ENCODE data around the gene KMT2D. TPM values are rescaled to one million over a fixed set of nuclear protein-coding genes. Genes with fewer than 3 reads are reported as not detected.
"Not testable (repeated sequence)": the region's sequence is repeated elsewhere in the genome, so short reads cannot be mapped to it uniquely, and the experiment has no call there.

Gene KMT2D
- total RNA-seq, 1 experiment from 2014 or later: 10.7 TPM

DNA sequence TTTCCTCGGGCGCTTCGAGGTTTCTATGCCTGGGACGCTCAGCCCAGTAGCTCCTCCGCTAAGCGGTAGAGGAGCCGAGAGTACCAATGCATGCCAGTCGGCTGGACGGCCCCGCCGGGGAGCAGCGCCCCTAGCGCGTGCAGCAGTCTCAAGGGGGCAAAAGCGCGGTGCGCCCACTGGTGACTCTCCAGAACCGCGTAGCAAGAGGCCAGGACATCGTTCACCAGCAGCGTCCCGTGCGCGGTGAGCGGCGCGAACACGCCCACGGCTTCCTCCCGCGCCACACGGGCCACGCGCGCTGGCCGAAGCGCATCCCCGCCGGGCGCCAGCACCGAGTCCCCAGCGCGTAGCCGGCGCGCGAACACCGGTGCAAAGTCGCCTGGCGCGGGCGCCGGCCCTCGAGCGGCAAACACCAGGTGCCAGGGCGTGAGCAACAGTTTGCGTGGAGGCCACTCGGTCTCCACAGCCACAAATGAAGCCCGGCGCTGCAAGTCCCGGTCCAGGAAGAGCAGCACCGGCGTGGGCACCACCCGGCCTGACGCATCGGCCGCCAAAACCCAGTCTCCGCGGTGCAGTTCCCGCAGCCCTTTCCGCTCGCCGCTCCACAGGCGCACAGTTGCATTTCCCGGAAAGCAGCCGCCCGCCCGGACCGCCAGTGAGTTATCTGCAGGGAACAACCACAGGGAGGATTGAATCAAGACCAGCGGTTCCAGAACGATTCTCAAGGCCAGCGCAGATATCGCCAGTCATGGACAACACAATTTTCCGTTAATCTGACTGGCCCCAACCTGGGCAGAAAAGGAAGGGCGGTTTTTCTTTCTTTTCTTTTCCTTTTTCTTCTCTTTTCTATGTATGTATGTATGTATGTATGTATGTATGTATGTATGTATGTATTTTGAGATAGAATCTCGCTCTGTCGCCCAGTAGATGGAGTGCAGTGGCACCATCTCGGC, 29.5 kb upstream of the KMT2D start:
- no peak for DNase-seq (ENCODE audit: low read depth)
- in situ Hi-C loops (cut with HindIII; ENCODE audit: low pct_unique_long_range_greater_than_20kb, low sequenced_read_pairs): no loop called here

DNA sequence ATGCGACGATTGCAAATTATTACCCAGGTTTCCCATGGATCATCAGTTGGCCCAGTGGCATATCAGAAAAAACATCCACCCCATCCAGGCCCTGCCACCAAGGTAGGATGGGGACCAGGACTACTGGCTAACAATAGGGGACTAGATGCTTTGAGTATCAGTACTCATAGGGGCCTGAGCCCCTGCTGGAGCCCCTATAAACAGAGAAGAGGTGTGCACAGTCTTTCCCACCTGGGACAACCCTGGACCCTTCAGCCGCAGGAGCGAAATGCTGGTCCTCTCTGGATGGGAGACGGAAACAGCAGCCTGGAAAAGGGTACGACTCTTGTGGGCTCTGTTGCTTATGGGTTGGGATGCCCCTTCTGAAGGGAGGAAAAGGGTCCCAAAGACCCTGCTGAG, 28.3 kb upstream of the KMT2D start:
- in situ Hi-C loops (cut with HindIII; ENCODE audit: low pct_unique_long_range_greater_than_20kb, low sequenced_read_pairs): no loop called here
- DNase-seq (ENCODE audit: low read depth): no peak

DNA sequence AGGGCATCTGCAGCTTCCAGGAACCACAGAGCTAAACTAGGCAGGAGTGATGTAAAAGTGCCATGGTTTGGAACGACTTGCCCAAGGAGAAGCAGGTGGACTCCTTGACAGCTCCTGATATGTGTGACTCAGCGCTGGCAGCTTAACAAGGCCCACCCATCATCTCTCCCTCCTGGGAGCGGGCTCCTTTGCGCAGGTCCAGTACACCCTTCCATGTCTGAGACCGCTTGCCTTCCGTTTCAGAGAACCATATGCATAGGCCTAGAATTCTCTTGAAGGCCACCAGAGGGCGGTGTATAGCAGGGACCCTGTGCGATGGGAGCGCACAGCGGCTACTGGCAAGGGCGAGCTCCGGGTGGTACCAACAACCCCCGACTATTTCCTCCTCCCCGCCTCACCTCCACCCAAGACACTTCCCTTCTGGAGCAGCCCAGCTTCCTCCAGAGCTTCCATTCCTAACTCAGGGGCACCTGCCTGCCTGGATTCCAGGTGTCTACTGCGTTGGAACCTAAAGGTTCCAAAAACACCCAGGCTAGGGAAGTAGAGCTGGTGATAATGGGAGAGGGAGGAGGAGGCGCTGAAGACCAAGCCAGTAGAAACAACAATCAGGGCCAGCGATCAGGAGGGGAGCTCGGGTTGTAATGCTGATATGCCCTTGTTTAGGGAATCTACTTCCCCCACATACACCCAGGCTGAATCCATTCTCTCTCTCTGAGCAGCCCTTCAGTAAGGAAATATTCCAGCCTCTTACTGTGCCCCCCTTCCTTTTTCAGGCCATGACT, 27.7 kb upstream of the KMT2D start:
- in situ Hi-C loops (cut with HindIII; ENCODE audit: low pct_unique_long_range_greater_than_20kb, low sequenced_read_pairs): no loop called here

DNA sequence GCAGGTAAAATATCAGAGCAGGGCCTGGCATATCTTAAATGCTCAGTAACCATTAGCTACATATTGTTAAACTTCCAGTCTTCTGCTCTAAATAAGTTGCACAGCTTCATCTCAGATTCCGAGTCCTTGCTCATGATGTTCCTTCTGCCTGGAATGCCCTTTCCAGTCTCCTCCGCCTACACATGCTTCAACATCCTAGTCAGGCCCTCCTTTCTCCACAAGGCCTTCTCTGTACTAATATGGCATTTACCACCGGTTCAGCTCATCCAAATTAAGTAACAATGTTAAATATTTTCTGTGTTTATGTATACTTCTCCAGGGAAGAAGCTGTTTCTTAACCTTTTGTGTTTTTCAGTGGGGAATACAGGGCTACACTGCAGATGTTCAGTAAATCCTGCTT, 25.5 kb upstream of the KMT2D start:
- in situ Hi-C loops (cut with HindIII; ENCODE audit: low pct_unique_long_range_greater_than_20kb, low sequenced_read_pairs): no loop called here
- no peak for DNase-seq (ENCODE audit: low read depth)

More for the DNA sequence above, 27.7 kb upstream of the KMT2D start:
- DNase-seq (ENCODE audit: low read depth): peak; percentile 93

DNA sequence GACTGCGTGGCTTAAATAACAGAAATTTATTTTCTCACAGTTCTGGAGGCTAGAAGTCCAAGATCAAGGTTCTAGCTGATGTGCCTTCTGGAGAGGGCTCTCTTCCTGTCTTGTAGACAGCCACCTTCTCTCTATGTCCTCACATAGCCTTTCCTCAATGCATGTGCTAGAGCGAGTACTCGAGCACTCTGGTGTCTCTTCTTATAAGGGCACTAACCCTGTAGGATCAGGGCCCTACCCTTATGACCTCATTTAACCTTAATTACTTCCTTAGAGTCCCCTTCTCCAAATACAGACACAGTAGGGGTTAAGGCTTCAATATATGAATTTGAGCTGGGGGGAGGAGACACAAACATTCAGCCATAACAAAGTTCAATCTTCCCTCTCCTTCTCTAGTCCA, 23.8 kb upstream of the KMT2D start:
- no peak for DNase-seq (ENCODE audit: low read depth)
- in situ Hi-C loops (cut with HindIII; ENCODE audit: low pct_unique_long_range_greater_than_20kb, low sequenced_read_pairs): no loop called here

DNA sequence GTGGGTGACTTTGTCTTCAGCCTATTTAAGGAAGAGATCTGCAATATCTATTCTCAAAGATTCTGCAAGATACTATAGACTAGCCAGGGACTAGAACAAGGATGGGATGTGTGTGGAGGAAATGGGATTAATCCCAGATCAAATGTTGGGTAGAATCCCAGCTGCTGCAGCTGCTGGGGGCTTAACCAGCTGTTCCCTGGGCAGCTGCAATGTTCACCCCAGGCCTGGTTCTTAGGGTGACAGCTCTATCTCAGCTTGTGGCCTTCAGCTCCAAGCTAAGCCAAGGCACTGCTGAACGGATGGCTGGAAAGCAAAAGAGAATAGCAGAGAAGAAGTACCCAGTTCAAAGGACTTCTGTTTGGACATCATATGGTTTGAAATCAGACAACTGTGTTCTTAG, 19.2 kb upstream of the KMT2D start:
- DNase-seq (ENCODE audit: low read depth): no peak
- in situ Hi-C loops (cut with HindIII; ENCODE audit: low pct_unique_long_range_greater_than_20kb, low sequenced_read_pairs): no loop called here

DNA sequence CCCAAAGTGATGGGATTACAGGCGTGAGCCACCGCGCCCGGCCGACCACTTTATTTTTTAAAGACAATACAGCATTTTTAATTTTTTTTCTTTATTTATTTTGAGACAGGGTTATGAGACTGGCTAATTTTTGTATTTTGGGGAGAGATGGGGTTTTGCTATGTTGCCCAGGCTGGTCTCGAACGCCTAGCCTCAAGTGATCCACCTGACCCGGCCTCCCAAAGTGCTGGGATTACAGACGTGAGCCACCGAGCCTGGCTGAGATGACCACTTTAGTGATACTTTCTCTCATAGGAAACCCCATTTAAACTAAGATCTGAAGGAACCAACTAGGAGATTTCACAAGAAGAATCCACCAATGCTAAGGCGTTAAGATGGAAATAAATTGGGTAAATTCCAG, 10.4 kb upstream of the KMT2D start:
- DNase-seq (ENCODE audit: low read depth): no peak
- in situ Hi-C loops (cut with HindIII; ENCODE audit: low pct_unique_long_range_greater_than_20kb, low sequenced_read_pairs): no loop called here

DNA sequence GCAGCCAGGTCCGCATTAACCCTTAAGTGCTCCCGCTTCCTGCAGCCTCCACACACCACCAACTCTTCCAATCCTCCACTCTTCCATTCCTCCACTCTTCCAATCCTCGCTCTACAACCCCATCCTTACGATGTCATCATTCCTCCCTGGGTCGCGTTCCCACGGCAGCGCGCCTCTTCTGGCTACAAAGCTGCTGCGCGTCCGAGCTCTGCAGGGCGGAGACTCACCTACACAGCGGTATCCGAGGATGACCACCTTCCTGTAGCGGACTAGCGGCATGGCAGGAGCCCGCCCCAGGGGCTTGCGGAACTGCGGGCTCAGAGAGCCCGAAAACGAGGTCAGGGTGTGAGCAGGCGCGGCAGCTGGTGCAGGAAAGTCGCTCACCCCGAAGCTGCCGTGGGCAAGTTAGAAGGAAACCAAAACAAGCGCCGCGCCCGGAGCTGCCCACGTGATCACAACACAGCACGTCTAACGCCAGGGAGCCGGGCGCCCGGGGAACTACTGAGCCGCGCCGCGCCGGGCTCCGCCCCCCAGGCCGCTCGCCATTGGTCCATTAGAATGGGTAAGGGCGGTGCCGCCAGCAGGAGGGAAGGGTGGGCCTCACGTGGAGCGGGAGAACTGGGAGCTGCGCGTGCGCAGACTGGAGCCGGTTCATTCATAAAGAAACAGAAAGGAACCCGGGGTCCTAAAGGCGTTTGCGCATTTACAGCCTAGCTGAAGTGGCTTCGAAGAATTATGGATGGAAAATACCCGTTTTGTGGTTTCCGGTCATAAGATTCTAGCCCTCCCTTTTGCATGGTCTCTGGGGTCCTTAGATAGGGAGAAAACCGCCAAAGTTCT, 9.1 kb upstream of the KMT2D start, which contains the start of gene RHEBL1:
TSS of gene RHEBL1 (minus strand) at position 473 of the 840 bp plus-strand sequence. CDS start at position 279, 194 bp downstream.
- in situ Hi-C loops (cut with HindIII; ENCODE audit: low pct_unique_long_range_greater_than_20kb, low sequenced_read_pairs): loop anchor here (10.0 kb wide), 1 partner anchor 165 kb away; no protein-coding TSS in a partner anchor
- DNase-seq (ENCODE audit: low read depth): peak; percentile 99

DNA sequence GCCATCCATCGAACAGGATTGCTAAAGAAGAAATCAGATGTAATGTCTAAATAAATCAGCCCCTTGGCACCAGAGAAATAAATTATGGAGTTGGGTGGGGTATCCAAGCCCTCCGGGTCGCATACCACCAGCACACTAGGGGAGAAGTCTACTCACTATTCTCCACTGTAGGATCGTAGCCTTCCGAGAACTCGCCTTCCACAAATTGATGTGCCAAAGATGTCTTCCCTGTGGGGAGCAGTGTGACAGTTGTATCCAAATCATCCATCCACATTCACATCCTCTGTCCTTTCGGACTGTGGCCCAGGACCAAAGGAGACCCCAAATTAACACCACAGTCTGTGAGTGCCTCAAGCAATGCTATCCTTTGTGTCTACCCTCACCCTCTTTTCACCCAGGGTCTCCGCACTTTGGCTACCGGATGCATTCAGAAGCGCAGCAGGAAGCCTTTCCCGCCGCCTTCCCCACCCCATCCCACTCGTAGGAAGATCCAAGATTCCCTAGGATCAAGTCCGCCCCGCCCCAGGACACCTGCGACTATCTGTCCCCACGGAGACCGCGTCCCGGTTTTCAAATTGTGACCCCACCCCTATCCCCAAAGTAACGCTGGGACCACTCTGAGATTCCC, 8.4 kb upstream of the KMT2D start:
- DNase-seq (ENCODE audit: low read depth): no peak
- in situ Hi-C loops (cut with HindIII; ENCODE audit: low pct_unique_long_range_greater_than_20kb, low sequenced_read_pairs): loop anchor here (10.0 kb wide), 1 partner anchor 166 kb away; no protein-coding TSS in a partner anchor

DNA sequence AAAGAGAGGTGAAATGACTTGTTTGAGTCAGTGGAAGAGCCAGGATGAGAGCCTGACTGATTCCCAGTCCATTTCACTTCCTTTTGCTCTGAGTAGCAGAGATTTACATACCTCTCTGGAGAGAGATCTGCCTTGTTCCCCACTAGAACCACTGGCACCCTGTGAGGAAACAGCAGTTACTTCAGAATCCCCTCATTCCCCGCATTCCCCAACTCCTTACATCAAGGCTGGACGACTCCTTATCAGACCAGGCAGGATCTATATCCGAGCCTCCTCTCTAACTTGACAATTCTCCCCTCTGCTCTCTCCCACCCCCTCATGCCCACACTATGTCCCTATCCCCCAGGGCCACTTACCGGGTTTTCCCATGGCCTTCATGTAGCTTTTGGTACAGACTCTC, 5.5 kb upstream of the KMT2D start:
- in situ Hi-C loops (cut with HindIII; ENCODE audit: low pct_unique_long_range_greater_than_20kb, low sequenced_read_pairs): loop anchor here (10.0 kb wide), 1 partner anchor 169 kb away; no protein-coding TSS in a partner anchor
- no peak for DNase-seq (ENCODE audit: low read depth)

DNA sequence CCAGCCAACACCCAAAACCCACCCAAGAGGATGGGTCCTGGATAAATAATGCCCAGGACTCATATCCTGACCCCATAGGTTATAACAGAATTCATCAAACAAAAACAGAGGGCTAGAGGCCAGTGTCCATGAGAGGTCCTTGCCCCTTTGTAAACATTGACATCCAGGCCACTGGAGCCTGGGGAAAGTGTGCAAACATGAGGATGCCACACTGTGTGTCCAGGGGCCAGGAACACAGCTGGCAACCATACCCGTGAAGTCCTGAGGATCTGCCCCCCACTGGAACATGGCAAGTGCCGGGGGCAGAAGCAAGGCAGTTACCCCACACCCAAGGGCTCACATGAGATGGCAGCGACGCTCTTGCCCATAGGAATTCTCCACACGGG, 4.2 kb upstream of the KMT2D start:
- in situ Hi-C loops (cut with HindIII; ENCODE audit: low pct_unique_long_range_greater_than_20kb, low sequenced_read_pairs): loop anchor here (10.0 kb wide), 1 partner anchor 170 kb away; no protein-coding TSS in a partner anchor
- DNase-seq (ENCODE audit: low read depth): no peak

DNA sequence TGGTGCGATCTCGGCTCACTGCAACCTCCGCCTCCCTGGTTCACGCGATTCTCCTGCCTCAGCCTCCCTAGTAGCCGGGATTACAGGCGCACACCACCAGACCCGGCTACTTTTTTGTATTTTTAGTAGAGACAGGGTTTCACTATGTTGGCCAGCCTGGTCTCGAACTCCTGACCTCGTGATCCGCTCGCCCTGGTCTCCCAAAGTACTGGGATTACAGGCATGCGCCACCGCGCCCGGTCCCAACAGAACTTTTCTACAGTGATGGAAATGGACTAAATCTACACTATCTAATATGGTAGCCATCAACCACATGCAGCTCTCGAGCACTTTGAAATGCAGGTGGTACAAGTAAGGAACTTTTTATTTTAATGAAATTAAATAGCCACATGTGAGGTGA, 1.3 kb upstream of the KMT2D start:
- in situ Hi-C loops (cut with HindIII; ENCODE audit: low pct_unique_long_range_greater_than_20kb, low sequenced_read_pairs): loop anchor here (10.0 kb wide), 1 partner anchor 173 kb away; no protein-coding TSS in a partner anchor

DNA sequence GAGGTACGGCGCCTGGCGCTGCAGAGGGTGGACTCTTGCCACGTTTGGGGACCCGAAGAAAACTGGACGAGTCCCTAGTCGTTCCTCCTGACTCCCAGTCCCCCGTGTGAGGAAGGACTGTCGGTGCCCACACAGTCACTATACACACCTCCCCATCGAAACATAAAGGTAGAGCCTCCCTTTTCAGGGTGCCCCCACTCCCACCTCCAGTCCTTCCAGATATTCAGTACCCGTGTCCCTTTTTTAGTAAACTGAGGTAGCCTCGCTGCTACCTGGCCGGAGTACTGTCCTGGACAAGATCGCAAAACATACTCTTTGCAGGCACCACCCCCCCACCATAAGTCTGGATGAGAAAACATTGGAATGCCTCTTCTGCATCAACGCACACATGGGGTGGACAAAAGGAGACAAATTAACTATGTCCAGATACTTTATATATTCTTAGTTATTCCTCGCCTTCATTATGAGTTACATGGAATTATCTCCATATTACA, 610 bp upstream of the KMT2D start:
- DNase-seq (ENCODE audit: low read depth): no peak
- in situ Hi-C loops (cut with HindIII; ENCODE audit: low pct_unique_long_range_greater_than_20kb, low sequenced_read_pairs): loop anchor here (10.0 kb wide), 1 partner anchor 174 kb away; no protein-coding TSS in a partner anchor

More for the DNA sequence above, 1.3 kb upstream of the KMT2D start:
- not testable (repeated sequence) for DNase-seq (ENCODE audit: low read depth)

DNA sequence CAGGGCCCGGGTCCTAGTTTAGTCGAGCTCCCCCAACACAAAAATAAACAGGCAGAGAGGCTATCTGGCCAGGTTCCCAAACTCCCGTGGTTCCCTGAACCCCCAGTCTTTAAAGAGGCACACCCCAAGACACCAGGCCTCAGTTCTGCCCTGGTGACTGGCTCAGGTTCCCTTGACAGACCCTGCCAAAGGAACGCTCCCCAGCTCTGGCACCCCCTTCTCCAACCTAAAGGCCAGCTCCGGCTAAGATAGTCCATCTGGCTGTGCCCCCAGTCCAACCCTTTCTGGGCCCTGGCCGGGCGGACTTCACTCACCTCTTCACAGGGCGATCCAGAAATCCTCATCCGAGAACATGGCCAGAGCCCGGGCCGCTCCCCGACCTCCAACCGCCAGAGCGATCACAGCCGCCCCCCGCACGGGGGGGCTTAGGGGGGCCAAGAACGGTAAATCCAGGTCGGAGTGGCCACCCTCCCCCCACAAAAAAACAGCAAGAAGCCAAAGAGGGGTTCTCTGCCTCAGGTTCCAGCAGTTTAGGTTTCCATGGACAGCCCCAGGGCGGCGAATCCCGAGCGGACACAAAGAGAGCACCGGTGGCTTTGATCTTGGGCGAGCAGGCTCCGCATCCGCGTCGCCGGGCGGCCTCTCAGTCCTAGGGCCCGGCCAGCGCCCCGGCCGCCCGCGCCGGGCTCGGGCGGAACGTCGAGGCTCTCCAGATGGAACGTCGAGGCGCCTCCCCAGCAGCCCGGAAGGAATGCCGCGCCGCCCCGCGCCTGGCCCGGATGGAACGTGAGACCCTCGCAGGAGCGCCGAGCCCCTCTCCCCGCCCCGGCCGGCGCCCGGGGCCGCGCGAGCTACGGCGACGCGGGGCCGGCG, 1.1 kb downstream of the KMT2D start:
- in situ Hi-C loops (cut with HindIII; ENCODE audit: low pct_unique_long_range_greater_than_20kb, low sequenced_read_pairs): loop anchor here (10.0 kb wide), 1 partner anchor 175 kb away; no protein-coding TSS in a partner anchor
- DNase-seq (ENCODE audit: low read depth): no peak

DNA sequence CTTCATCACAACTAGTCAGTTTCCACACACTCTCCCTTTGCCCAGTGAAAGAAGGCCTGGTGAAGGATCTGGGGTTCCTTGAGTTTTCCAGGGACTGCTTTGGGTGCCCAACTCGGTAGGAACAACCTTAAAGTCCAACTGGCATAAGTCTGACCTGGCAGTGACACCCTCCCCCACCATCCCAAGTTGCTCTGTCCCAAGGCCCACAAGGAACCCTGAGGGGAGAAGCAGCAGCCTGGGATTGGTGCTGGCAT, 1.6 kb downstream of the KMT2D start:
- in situ Hi-C loops (cut with HindIII; ENCODE audit: low pct_unique_long_range_greater_than_20kb, low sequenced_read_pairs): no loop called here
- DNase-seq (ENCODE audit: low read depth): no peak

DNA sequence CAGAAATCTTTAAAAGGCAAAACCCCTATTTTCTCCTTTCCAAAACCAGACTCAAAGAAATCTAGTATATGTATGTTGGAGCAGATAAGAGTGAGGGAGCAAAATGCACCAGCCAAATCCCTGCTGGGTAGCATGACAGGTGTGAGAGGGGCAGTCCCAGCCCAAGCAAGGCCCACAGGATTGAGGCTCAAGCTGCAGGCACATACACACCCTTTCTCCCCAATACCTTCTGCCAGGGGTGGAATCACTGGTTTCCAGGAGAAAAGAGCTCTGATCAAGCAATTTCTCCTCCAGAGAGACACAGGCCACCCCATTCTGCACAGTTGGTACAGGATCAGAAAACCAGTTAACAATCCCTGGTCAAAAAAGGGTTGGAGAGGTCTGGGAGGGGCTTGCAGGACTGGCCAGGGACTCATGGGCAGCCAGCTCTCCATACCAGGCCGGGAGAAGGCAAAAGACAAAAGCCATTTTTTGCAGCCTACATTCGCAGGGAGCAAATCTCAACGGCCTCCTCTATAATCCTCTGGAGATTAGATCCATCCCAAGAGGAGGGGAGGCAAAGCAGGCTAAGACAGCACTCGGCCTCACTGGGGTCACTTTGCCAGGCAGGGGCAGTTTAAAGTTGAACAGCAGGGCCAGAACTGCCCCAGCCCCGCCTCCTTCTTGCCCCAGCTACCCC, 2.1 kb downstream of the KMT2D start:
- in situ Hi-C loops (cut with HindIII; ENCODE audit: low pct_unique_long_range_greater_than_20kb, low sequenced_read_pairs): no loop called here
- no peak for DNase-seq (ENCODE audit: low read depth)
